Measurements from ENCODE around the gene GTF2A1L. TPM values are rescaled to one million over a fixed set of nuclear protein-coding genes. Genes with fewer than 3 reads are reported as not detected.

Gene GTF2A1L
- total and polyA plus RNA-seq, 10 donors, result 0.06 to 4.7 (median 0.94) TPM; not detected in 1

DNA sequence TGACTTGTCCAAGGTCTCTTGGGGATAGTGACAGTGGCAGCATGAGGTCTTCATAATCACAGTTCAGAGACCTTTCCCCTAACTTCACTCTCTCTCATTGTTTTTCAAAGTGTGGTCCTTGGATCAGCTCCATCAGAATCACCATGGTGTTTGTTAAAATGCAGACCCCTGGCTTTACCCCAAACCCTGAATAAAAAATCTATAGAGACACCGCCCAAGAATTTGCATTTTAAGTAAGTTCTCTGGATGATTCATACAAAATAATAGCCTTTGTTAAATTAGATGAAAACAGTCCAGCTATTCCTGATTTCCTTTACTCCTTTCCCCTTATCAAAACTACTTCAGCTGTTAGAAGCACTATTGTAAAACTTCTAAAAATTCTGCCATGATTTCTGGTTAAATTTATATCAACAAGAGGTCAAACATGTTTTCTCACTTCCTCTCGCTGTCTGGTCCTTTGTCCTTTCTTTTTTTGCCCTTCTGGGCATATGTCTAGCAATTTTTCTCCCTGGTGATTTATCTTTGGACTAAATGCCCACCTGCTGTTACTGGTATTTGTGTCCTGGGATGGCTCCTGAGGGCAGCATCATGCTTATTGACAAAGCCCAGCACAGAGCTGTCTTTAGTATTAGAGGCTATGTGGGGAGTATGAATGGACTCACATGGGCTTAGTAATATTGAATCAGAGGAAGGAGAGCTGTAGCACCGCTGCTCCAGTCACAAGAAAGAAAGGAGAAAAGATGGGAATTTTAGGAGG lies 74.5 kb downstream of the GTF2A1L start:
- 79 to 90% (median 85%) methylated on average over 3 of the region's 3 CpGs for WGBS, 5 donors
- Histone ChIP-seq H3K9me3 (no peaks in the 10 kb centered on the region), H3K36me3 (no peaks in the 10 kb centered on the region), H3K27ac (no peak overlapping the region), H3K27me3 (replicated peaks in 1 of 7) (no peaks in the 10 kb centered on the region), H3K4me1 (no peaks in the 10 kb centered on the region), H3K4me3 (no peak overlapping the region)
- TF ChIP-seq, protein P1, sequence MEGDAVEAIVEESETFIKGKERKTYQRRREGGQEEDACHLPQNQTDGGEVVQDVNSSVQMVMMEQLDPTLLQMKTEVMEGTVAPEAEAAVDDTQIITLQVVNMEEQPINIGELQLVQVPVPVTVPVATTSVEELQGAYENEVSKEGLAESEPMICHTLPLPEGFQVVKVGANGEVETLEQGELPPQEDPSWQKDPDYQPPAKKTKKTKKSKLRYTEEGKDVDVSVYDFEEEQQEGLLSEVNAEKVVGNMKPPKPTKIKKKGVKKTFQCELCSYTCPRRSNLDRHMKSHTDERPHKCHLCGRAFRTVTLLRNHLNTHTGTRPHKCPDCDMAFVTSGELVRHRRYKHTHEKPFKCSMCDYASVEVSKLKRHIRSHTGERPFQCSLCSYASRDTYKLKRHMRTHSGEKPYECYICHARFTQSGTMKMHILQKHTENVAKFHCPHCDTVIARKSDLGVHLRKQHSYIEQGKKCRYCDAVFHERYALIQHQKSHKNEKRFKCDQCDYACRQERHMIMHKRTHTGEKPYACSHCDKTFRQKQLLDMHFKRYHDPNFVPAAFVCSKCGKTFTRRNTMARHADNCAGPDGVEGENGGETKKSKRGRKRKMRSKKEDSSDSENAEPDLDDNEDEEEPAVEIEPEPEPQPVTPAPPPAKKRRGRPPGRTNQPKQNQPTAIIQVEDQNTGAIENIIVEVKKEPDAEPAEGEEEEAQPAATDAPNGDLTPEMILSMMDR (IDR thresholded peaks at IDR 0.05 in 8 of 11, conservative IDR thresholded peaks at IDR 0.05 in 3 of 11), result no peak
- TF ChIP-seq POLR2A (IDR thresholded peaks at IDR 0.05), result no peak
- TF ChIP-seq POLR2AphosphoS5 (IDR thresholded peaks at IDR 0.05), result no peak
- no peak for DNase-seq
- intact Hi-C loops (cut with DNase I; ENCODE audit: low total_unique reads), result no loop called here

DNA sequence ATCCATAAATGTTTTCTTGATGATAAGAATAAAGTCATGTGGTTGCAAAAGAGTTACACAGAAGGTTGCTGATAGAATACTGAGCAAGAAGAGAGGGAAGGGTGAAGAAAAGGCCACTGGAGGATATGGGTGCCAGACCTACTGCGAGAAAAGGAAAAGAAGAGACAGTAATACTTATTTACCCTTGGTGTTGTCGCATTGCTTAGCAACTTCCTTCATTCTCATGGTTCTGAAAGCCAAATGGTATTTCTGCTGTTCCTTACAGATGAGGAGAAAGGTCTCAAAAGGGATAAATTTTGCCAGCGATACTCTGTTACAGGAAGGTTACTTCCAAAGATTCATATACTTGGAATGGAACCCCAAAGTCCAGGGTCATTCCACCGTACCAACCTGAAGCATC lies 75.4 kb downstream of the GTF2A1L start:
- WGBS, 5 donors, result 87 to 93% (median 92%) methylated on average over 4 of the region's 4 CpGs
- Histone ChIP-seq H3K27ac (no peak overlapping the region), H3K9me3 (no peaks in the 10 kb centered on the region), H3K27me3 (replicated peaks in 1 of 7) (no peaks in the 10 kb centered on the region), H3K4me1 (no peaks in the 10 kb centered on the region), H3K36me3 (no peaks in the 10 kb centered on the region), H3K4me3 (no peak overlapping the region)
- intact Hi-C loops (cut with DNase I; ENCODE audit: low total_unique reads), result no loop called here
- TF ChIP-seq, protein P1 (IDR thresholded peaks at IDR 0.05 in 8 of 11, conservative IDR thresholded peaks at IDR 0.05 in 3 of 11), result no peak
- TF ChIP-seq POLR2A (IDR thresholded peaks at IDR 0.05), result no peak
- TF ChIP-seq POLR2AphosphoS5 (IDR thresholded peaks at IDR 0.05), result no peak
- DNase-seq, result no peak

DNA sequence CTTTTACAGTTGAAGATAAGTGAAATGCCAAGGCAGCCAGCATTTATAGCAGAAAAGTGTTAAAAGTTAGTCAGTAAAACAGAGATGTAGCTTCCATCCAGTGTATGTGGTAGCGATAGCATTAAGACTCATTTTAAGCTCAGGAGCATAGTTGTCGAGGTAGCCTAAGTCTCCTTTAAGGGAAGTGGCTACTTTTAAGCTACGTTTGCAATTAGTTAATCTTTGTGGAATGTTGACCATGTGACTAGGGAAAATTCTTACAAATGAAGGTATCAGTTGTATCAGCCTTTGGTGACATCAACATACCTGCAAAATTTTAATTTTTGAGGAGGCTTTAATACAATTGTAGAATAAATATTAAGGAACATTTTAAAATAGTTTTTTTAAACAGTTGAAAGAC lies 76.0 kb downstream of the GTF2A1L start:
- WGBS, 5 donors, result 62 to 87% (median 71%) methylated on average over 3 of the region's 3 CpGs
- TF ChIP-seq POLR2A (IDR thresholded peaks at IDR 0.05) (no peak), POLR2AphosphoS5 (IDR thresholded peaks at IDR 0.05) (no peak)
- TF ChIP-seq, protein P1 (IDR thresholded peaks at IDR 0.05 in 8 of 11, conservative IDR thresholded peaks at IDR 0.05 in 3 of 11), result no peak
- DNase-seq, result no peak
- H3K4me1 ChIP-seq, result no peaks in the 10 kb centered on the region
- H3K36me3 ChIP-seq, result no peaks in the 10 kb centered on the region
- H3K9me3 ChIP-seq, result no peaks in the 10 kb centered on the region
- no peak overlapping the region for H3K4me3 ChIP-seq
- intact Hi-C loops (cut with DNase I; ENCODE audit: low total_unique reads), result no loop called here
- H3K27ac ChIP-seq, result no peak overlapping the region
- no peaks in the 10 kb centered on the region for H3K27me3 ChIP-seq (replicated peaks in 1 of 7)

DNA sequence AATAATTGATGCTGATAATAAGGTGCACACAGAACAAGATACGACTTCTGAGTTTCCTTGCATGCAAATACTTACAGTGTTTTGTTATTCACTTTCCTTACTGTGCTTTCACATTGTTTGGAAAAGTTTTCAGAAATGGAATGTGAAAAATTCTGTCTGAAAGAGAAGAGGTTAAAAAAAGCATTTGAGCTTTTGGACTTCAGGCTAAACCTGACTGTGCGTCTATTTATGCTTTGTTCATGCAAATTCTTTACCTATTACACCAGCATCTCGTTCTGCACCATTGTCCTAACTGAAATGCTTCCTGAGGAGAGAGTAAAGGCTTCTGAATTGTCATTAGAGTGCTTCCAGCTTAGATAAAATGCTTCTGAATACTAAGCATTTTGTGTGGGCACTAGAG lies 76.5 kb downstream of the GTF2A1L start:
- H3K9me3 ChIP-seq, result no peaks in the 10 kb centered on the region
- no peaks in the 10 kb centered on the region for H3K27me3 ChIP-seq (replicated peaks in 1 of 7)
- TF ChIP-seq POLR2A (IDR thresholded peaks at IDR 0.05) (no peak), POLR2AphosphoS5 (IDR thresholded peaks at IDR 0.05) (no peak)
- TF ChIP-seq, protein P1 (IDR thresholded peaks at IDR 0.05 in 8 of 11, conservative IDR thresholded peaks at IDR 0.05 in 3 of 11), result no peak
- intact Hi-C loops (cut with DNase I; ENCODE audit: low total_unique reads), result no loop called here
- DNase-seq, result no peak
- H3K36me3 ChIP-seq, result no peaks in the 10 kb centered on the region
- H3K4me3 ChIP-seq, result no peak overlapping the region
- WGBS, 5 donors, result 36 to 63% (median 53%) methylated on average over 3 of the region's 3 CpGs
- no peak overlapping the region for H3K27ac ChIP-seq
- H3K4me1 ChIP-seq, result no peaks in the 10 kb centered on the region
